ENCODE data around the gene FOXK2. TPM values are rescaled to one million over a fixed set of nuclear protein-coding genes. Genes with fewer than 3 reads are reported as not detected.

Gene FOXK2
- total RNA-seq, 1 donor, result 29.3 TPM

DNA sequence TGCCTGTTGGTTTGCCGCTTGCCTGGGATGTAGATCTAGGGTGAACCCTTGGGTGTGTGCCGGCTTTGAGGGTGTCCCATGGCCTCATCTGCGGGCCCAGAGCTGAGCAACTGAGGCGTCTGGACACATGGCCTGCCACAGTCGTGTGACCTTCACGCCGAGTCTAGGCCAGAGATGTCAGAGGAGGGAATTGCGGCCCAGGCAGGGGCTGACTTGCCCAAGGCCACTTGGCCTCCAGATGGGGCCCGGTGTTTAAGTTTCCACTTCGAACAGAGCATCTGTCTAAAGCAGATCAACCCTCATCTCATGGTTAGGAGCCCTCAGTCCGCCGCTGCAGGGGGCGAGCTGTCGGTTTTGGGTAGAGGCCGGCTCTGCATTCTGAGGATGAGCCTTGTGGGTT is 28.0 kb upstream of the FOXK2 start:
- no peak overlapping the region for H3K27ac ChIP-seq (ENCODE audit: low read depth, low read length)
- no peak overlapping the region for H3K4me2 ChIP-seq (ENCODE audit: insufficient read depth, low read length)
- no peak overlapping the region for H3K4me3 ChIP-seq (ENCODE audit: insufficient read depth, low read length)
- no peaks in the 10 kb centered on the region for H3K36me3 ChIP-seq (ENCODE audit: insufficient read depth, low read length)
- no peaks in the 10 kb centered on the region for H3K27me3 ChIP-seq (ENCODE audit: insufficient read depth, low read length)
- H3K79me2 ChIP-seq (ENCODE audit: insufficient read depth, low read length), result no peaks in the 10 kb centered on the region
- peaks cover 3% of the 10 kb centered on the region for H4K20me1 ChIP-seq (ENCODE audit: insufficient read depth, low read length)
- peak; percentile 39 for DNase-seq (ENCODE audit: insufficient read length, low spot score, missing footprints)
- peaks cover 32% of the 10 kb centered on the region for H3K4me1 ChIP-seq (ENCODE audit: insufficient read depth, low read length)
- no peaks in the 10 kb centered on the region for H3K9me3 ChIP-seq (ENCODE audit: low read depth, low read length)
- TF ChIP-seq, protein P1, sequence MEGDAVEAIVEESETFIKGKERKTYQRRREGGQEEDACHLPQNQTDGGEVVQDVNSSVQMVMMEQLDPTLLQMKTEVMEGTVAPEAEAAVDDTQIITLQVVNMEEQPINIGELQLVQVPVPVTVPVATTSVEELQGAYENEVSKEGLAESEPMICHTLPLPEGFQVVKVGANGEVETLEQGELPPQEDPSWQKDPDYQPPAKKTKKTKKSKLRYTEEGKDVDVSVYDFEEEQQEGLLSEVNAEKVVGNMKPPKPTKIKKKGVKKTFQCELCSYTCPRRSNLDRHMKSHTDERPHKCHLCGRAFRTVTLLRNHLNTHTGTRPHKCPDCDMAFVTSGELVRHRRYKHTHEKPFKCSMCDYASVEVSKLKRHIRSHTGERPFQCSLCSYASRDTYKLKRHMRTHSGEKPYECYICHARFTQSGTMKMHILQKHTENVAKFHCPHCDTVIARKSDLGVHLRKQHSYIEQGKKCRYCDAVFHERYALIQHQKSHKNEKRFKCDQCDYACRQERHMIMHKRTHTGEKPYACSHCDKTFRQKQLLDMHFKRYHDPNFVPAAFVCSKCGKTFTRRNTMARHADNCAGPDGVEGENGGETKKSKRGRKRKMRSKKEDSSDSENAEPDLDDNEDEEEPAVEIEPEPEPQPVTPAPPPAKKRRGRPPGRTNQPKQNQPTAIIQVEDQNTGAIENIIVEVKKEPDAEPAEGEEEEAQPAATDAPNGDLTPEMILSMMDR (IDR thresholded peaks at IDR 0.05; ENCODE audit: extremely low read depth, low read depth, low read length), result no peak
- H2AFZ ChIP-seq (ENCODE audit: low read length), result no peak overlapping the region

GRCh38 chr17:82492643-82493225 is 26.8 kb upstream of the FOXK2 start:
- DNase-seq (ENCODE audit: insufficient read length, low spot score, missing footprints), result peak; percentile 96
- Histone ChIP-seq H3K36me3 (ENCODE audit: insufficient read depth, low read length) (no peaks in the 10 kb centered on the region), H3K9me3 (ENCODE audit: low read depth, low read length) (no peaks in the 10 kb centered on the region), H3K4me2 (ENCODE audit: insufficient read depth, low read length) (peak overlapping the region; percentile 37), H2AFZ (ENCODE audit: low read length) (peak overlapping the region; percentile 0), H3K27me3 (ENCODE audit: insufficient read depth, low read length) (no peaks in the 10 kb centered on the region), H3K4me3 (ENCODE audit: insufficient read depth, low read length) (peak overlapping the region; percentile 1), H3K27ac (ENCODE audit: low read depth, low read length) (peak overlapping the region; percentile 72), H4K20me1 (ENCODE audit: insufficient read depth, low read length) (peaks cover 3% of the 10 kb centered on the region), H3K4me1 (ENCODE audit: insufficient read depth, low read length) (peaks cover 40% of the 10 kb centered on the region), H3K79me2 (ENCODE audit: insufficient read depth, low read length) (no peaks in the 10 kb centered on the region)
- TF ChIP-seq, protein P1 (IDR thresholded peaks at IDR 0.05; ENCODE audit: extremely low read depth, low read depth, low read length), result no peak

GRCh38 chr17:82493226-82493781 is 26.2 kb upstream of the FOXK2 start:
- peak overlapping the region; percentile 37 for H3K4me2 ChIP-seq (ENCODE audit: insufficient read depth, low read length)
- H3K4me1 ChIP-seq (ENCODE audit: insufficient read depth, low read length), result peaks cover 40% of the 10 kb centered on the region
- no peaks in the 10 kb centered on the region for H3K79me2 ChIP-seq (ENCODE audit: insufficient read depth, low read length)
- peak; percentile 46 for DNase-seq (ENCODE audit: insufficient read length, low spot score, missing footprints)
- no peaks in the 10 kb centered on the region for H3K36me3 ChIP-seq (ENCODE audit: insufficient read depth, low read length)
- H3K27ac ChIP-seq (ENCODE audit: low read depth, low read length), result peak overlapping the region; percentile 72
- no peaks in the 10 kb centered on the region for H3K27me3 ChIP-seq (ENCODE audit: insufficient read depth, low read length)
- H2AFZ ChIP-seq (ENCODE audit: low read length), result peak overlapping the region; percentile 0
- no peaks in the 10 kb centered on the region for H3K9me3 ChIP-seq (ENCODE audit: low read depth, low read length)
- H3K4me3 ChIP-seq (ENCODE audit: insufficient read depth, low read length), result peak overlapping the region; percentile 1
- TF ChIP-seq, protein P1 (IDR thresholded peaks at IDR 0.05; ENCODE audit: extremely low read depth, low read depth, low read length), result no peak
- H4K20me1 ChIP-seq (ENCODE audit: insufficient read depth, low read length), result peaks cover 3% of the 10 kb centered on the region

GRCh38 chr17:82494236-82495055 is 25.1 kb upstream of the FOXK2 start:
- no peak overlapping the region for H3K4me2 ChIP-seq (ENCODE audit: insufficient read depth, low read length)
- DNase-seq (ENCODE audit: insufficient read length, low spot score, missing footprints), result peak; percentile 99
- no peak overlapping the region for H2AFZ ChIP-seq (ENCODE audit: low read length)
- H3K4me1 ChIP-seq (ENCODE audit: insufficient read depth, low read length), result peaks cover 35% of the 10 kb centered on the region
- no peak overlapping the region for H3K4me3 ChIP-seq (ENCODE audit: insufficient read depth, low read length)
- no peaks in the 10 kb centered on the region for H3K79me2 ChIP-seq (ENCODE audit: insufficient read depth, low read length)
- TF ChIP-seq, protein P1 (IDR thresholded peaks at IDR 0.05; ENCODE audit: extremely low read depth, low read depth, low read length), result peak; percentile 95
- no peak overlapping the region for H3K27ac ChIP-seq (ENCODE audit: low read depth, low read length)
- H3K9me3 ChIP-seq (ENCODE audit: low read depth, low read length), result no peaks in the 10 kb centered on the region
- H4K20me1 ChIP-seq (ENCODE audit: insufficient read depth, low read length), result peaks cover 3% of the 10 kb centered on the region
- H3K36me3 ChIP-seq (ENCODE audit: insufficient read depth, low read length), result no peaks in the 10 kb centered on the region
- H3K27me3 ChIP-seq (ENCODE audit: insufficient read depth, low read length), result no peaks in the 10 kb centered on the region

All from osteoblast (primary cell).